ENCODE data around the gene DGKH. TPM values are rescaled to one million over a fixed set of nuclear protein-coding genes. Genes with fewer than 3 reads are reported as not detected.
"Not testable (repeated sequence)": the region's sequence is repeated elsewhere in the genome, so short reads cannot be mapped to it uniquely, and the experiment has no call there.

The DGKH gene
- total and polyA plus RNA-seq, 9 of the 15 experiments (the other 6 are each of a cell fraction or from before 2014, with no cell fraction given) = 0.38 to 4.4 (median 3.1) TPM

DNA sequence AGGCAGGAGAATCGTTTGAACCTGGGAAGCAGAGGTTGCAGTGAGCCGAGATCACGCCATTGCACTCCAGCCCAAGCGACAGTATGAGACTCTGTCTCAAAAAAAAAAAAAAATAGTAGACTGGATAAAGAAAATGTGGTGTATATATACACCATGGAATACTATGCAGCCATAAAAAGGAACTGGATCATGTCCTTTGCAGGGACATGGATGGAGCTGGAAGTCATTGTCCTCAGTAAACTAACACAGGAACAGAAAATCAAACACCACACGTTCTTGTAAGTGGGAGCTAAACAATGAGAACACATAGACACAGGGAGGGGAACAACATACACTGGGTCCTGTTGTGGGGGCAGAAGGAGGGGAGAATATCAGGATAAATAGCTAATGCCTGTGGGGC lies 178.3 kb downstream of the DGKH start:
- 82% methylated on average over 1 of the region's 5 CpGs for WGBS (ENCODE audit: insufficient coverage, low coverage, missing lambda C conversion rate)
- H3K27ac ChIP-seq (ENCODE audit: extremely low read depth, low read depth, low read length); H2AFZ ChIP-seq (ENCODE audit: low read depth, low read length); H3K27me3 ChIP-seq (ENCODE audit: control insufficient read depth in 2 of 2, insufficient read depth in 2 of 2, low read length in 2 of 2); H3K9me3 ChIP-seq (replicated peaks; ENCODE audit: control insufficient read depth, insufficient read depth, low read depth, low read length); in situ Hi-C loops (cut with MboI); H3K79me2 ChIP-seq (ENCODE audit: control insufficient read depth, insufficient read depth, low read length); CTCF ChIA-PET (ENCODE audit: low intra/inter-chr PET ratio); H3K9me1 ChIP-seq (ENCODE audit: control insufficient read depth, insufficient read depth, low read length); H3K9ac ChIP-seq (ENCODE audit: insufficient read depth in 1 of 2, low read depth in 2 of 2, low read length in 2 of 2); ATAC-seq; H3K36me3 ChIP-seq (ENCODE audit: control insufficient read depth, insufficient read depth, low read length); H3K4me2 ChIP-seq (ENCODE audit: insufficient read depth, low read length); H3K4me1 ChIP-seq (replicated peaks in 1 of 2; ENCODE audit: control insufficient read depth in 2 of 2, insufficient read depth in 2 of 2, low read length in 2 of 2); H4K20me1 ChIP-seq (replicated peaks; ENCODE audit: control insufficient read depth, insufficient read depth, low read length); H3K4me3 ChIP-seq; intact Hi-C loops (cut with micrococcal nuclease); BruUV-seq (replicated peaks); DNase-seq (ENCODE audit: extremely low read depth in 1 of 4, low spot score in 3 of 4); FAIRE-seq: not testable (repeated sequence)
- POLR2A ChIA-PET = interaction anchor here (1.1 kb wide), 1 partner anchor 44 kb away, joined by 3 read pairs; no protein-coding TSS in a partner anchor
- peak; percentile 63 for TF ChIP-seq ZNF146 (CRISPR knock-in tag; IDR thresholded peaks at IDR 0.05; ENCODE audit: unreplicated experiment)

DNA sequence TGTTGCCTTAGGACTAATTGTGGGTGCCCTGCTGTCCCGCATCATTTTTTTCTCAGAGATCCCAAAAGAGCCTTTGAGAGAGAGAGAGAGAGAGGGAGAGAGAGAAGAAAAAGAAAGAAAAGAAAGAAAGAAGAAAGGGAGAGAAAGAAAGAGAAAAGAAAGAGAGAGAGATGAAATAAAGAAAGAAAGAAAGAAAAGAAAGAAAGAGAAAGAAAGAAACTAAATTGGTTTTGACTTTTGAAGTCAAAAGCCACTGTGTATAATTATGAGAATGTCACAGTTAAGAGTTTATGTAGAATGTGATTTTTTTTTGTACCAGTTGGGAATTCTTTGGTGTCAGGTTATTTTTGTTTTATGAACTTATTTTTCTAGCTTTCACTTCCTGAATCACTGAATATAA lies 180.1 kb downstream of the DGKH start:
- no peak overlapping the region for H3K4me2 ChIP-seq (ENCODE audit: insufficient read depth, low read length)
- DNase-seq (ENCODE audit: extremely low read depth in 1 of 4, low spot score in 3 of 4) (no peak), ATAC-seq (no peak), FAIRE-seq (no peak)
- ChIA-PET CTCF (ENCODE audit: low intra/inter-chr PET ratio) (no interaction called here), POLR2A (no interaction called here)
- in situ Hi-C loops (cut with MboI) = no loop called here
- no peak overlapping the region for H3K9ac ChIP-seq (ENCODE audit: insufficient read depth in 1 of 2, low read depth in 2 of 2, low read length in 2 of 2)
- H3K27ac ChIP-seq (ENCODE audit: extremely low read depth, low read depth, low read length) = no peak overlapping the region
- no peaks in the 10 kb centered on the region for H3K27me3 ChIP-seq (ENCODE audit: control insufficient read depth in 2 of 2, insufficient read depth in 2 of 2, low read length in 2 of 2)
- H3K9me3 ChIP-seq (replicated peaks; ENCODE audit: control insufficient read depth, insufficient read depth, low read depth, low read length) = no peaks in the 10 kb centered on the region
- no TSS peak for BruUV-seq (replicated peaks)
- H3K9me1 ChIP-seq (ENCODE audit: control insufficient read depth, insufficient read depth, low read length) = no peaks in the 10 kb centered on the region
- intact Hi-C loops (cut with micrococcal nuclease) = no loop called here
- no peaks in the 10 kb centered on the region for H4K20me1 ChIP-seq (replicated peaks; ENCODE audit: control insufficient read depth, insufficient read depth, low read length)
- H3K79me2 ChIP-seq (ENCODE audit: control insufficient read depth, insufficient read depth, low read length) = no peaks in the 10 kb centered on the region
- no peak overlapping the region for H2AFZ ChIP-seq (ENCODE audit: low read depth, low read length)
- no peaks in the 10 kb centered on the region; the same call in 2 of the 3 replicates for H3K36me3 ChIP-seq (ENCODE audit: control insufficient read depth, insufficient read depth, low read length)
- WGBS (ENCODE audit: insufficient coverage, low coverage, missing lambda C conversion rate) = 80% methylated on average over 1 of the region's 1 CpG
- no peak overlapping the region for H3K4me3 ChIP-seq
- H3K4me1 ChIP-seq (replicated peaks in 1 of 2; ENCODE audit: control insufficient read depth in 2 of 2, insufficient read depth in 2 of 2, low read length in 2 of 2) = no peaks in the 10 kb centered on the region; a peak in 1 of 5 replicates
- TF ChIP-seq TAL1 (IDR thresholded peaks at IDR 0.05) (no peak), TBL1XR1 (IDR thresholded peaks at IDR 0.05; ENCODE audit: low read length in 2 of 2) (no peak), ZNF280B (CRISPR knock-in tag; IDR thresholded peaks at IDR 0.05) (no peak), CBX3 (IDR thresholded peaks at IDR 0.05; ENCODE audit: borderline replicate concordance in 1 of 2, low read length in 2 of 2) (no peak), GABPA (tag; conservative IDR thresholded peaks at IDR 0.05; ENCODE audit: low read depth) (no peak), UBTF (IDR thresholded peaks at IDR 0.05; ENCODE audit: borderline replicate concordance in 1 of 2, low read depth in 2 of 2, low read length in 2 of 2) (no peak), ZNF197 (CRISPR knock-in tag; IDR thresholded peaks at IDR 0.05; ENCODE audit: low read depth) (no peak), U2AF1 (optimal IDR thresholded peaks at IDR 0.05; ENCODE audit: low read depth, low read length) (peak; percentile 47), ATF2 (CRISPR knock-in tag; IDR thresholded peaks at IDR 0.05) (no peak)

Measured in K562 (cell line).